Left lung (tissue), 10 donors: ENCODE data around the gene SPINT3. TPM values are rescaled to one million over a fixed set of nuclear protein-coding genes. Genes with fewer than 3 reads are reported as not detected.

Source experiments
- ATAC-seq: fragments of 200-7000 bp; cut with Tn5 transposase; one replicate; pipeline ENCODE4 v1.9.1; 2020; ENCODE audit warnings: moderate library complexity
- DNase-seq, 4 donors: peaks; one replicate each; pipeline ENCODE4 v3.0.0-alpha.2; 2013 to 2020
- H3K27ac ChIP-seq, 2 donors: fragments of 200-600 bp; sonication (generic) in 1 of 2; one replicate each; pipeline versions ENCODE4 v1.5.0 to v1.8.0; 2020 to 2021
- H3K27me3 ChIP-seq, 2 donors: fragments of 200-600 bp; sonication (generic) in 1 of 2; one replicate each; pipeline versions ENCODE4 v1.5.0 to v1.8.0; 2020 to 2021
- H3K36me3 ChIP-seq, 2 donors: fragments of 200-600 bp; sonication (generic) in 1 of 2; one replicate each; pipeline versions ENCODE4 v1.5.0 to v1.8.0; 2020 to 2021
- H3K4me1 ChIP-seq, 2 donors: fragments of 200-600 bp; one replicate each; pipeline ENCODE4 v1.8.0; 2021
- H3K4me3 ChIP-seq, 2 donors: fragments of 200-600 bp; sonication (generic) in 1 of 2; one replicate each; pipeline versions ENCODE4 v1.5.0 to v1.8.0; 2020 to 2021; ENCODE audit warnings: mild to moderate bottlenecking in 1 of 2
- H3K9me3 ChIP-seq, 2 donors: fragments of 200-600 bp; sonication (generic) in 1 of 2; one replicate each; pipeline versions ENCODE4 v1.5.0 to v1.8.0; 2020 to 2021
- intact Hi-C, 2 donors: fragments of 100-400 bp; cut with DNase I; formaldehyde crosslinking; loops; one replicate each; pipeline versions ENCODE4 v1.11.2 to v1.14.2; 2022
- polyA plus RNA-seq, 6 donors: library from polyadenylated mRNA; unstranded; fragments of 120-200 nt; gene quantifications; one replicate each; pipeline ENCODE4 v1.2.1, GENCODE V29; 2013; ENCODE audit not compliant: insufficient read length in 6 of 6
- total RNA-seq, 2 donors: library from RNA; stranded (reverse); fragmentation: NEBNext Ultra II Directional; extraction: Animal tissue kit (Norgen Biotek cat#: 25700); gene quantifications; one replicate each; pipeline ENCODE4 v1.2.1, GENCODE V29; 2021
- TF ChIP-seq, protein P1 (sequence below), 2 donors: fragments of 200-600 bp; sonication (generic) in 1 of 2; IDR thresholded peaks; one replicate each; pipeline versions ENCODE4 v1.5.0 to v1.8.0; 2021; ENCODE audit warnings: antibody characterized with exemption in 2 of 2
- donor health status: DM: no; HTN: yes; CAD: no.
- donor health status: DM: no; HTN: no; CAD: no.

The SPINT3 gene
- total and polyA plus RNA-seq, 8 donors, result not detected

DNA sequence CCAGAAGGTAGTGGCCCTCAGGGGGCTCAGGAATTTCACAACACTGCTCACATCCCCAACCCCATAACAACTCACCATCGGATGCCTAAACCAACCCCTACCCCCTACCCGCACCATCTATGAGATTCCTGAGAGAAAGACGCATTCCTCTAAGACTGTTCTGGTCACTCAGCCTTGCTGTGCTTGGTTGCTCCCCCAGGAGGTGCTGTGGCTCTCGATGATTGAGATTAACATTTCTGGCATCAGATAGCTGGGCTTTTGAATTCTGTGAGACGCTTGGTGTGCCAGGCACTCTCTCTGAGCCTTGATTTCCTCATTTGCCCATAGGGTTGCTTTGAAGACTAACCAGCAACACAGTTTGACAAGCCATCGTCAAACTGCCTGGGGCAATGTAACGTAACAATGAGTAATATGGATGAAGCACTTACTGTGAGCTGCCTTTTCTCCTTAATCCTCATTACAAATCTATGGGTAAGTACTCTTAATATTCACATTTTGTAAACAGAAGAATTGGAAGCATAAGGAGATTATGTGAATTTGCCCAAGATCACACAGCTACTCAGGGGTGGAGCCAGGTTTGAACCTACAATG is 22.9 kb upstream of the SPINT3 start:
- Histone ChIP-seq H3K9me3 (no peaks in the 10 kb centered on the region), H3K27me3 (peaks cover 0 to 57% of the 10 kb centered on the region in 2 donors), H3K4me3 (no peak overlapping the region), H3K4me1 (no peaks in the 10 kb centered on the region), H3K36me3 (no peaks in the 10 kb centered on the region), H3K27ac (no peak overlapping the region)
- DNase-seq (no peak), ATAC-seq (no peak)
- TF ChIP-seq, protein P1, sequence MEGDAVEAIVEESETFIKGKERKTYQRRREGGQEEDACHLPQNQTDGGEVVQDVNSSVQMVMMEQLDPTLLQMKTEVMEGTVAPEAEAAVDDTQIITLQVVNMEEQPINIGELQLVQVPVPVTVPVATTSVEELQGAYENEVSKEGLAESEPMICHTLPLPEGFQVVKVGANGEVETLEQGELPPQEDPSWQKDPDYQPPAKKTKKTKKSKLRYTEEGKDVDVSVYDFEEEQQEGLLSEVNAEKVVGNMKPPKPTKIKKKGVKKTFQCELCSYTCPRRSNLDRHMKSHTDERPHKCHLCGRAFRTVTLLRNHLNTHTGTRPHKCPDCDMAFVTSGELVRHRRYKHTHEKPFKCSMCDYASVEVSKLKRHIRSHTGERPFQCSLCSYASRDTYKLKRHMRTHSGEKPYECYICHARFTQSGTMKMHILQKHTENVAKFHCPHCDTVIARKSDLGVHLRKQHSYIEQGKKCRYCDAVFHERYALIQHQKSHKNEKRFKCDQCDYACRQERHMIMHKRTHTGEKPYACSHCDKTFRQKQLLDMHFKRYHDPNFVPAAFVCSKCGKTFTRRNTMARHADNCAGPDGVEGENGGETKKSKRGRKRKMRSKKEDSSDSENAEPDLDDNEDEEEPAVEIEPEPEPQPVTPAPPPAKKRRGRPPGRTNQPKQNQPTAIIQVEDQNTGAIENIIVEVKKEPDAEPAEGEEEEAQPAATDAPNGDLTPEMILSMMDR (IDR thresholded peaks at IDR 0.05), result no peak
- intact Hi-C loops, result no loop called here

DNA sequence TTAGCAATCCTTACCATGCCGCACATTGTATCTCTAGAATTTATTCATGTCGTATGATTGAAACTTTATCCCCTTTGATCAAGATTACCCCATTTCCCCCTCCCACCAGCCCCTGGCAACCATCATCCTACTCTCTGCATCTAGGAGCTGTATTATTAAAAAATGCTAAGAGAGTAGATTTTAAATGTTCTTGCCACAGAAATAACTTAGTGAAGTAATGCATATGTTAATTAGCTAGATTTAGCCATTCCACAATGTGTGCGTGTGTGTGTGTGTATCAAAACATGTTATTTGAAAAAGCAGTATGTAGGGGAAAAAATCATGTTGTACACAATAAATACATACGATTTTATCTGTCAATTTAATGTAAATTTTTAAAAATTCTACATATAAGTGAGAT is 11.9 kb upstream of the SPINT3 start:
- TF ChIP-seq, protein P1 (IDR thresholded peaks at IDR 0.05), result no peak
- Histone ChIP-seq H3K4me1 (no peaks in the 10 kb centered on the region), H3K36me3 (no peaks in the 10 kb centered on the region), H3K27me3 (peaks cover 0 to 50% of the 10 kb centered on the region in 2 donors), H3K4me3 (no peak overlapping the region), H3K9me3 (no peaks in the 10 kb centered on the region), H3K27ac (no peak overlapping the region)
- ATAC-seq, result no peak
- intact Hi-C loops, result no loop called here
- DNase-seq, result no peak

DNA sequence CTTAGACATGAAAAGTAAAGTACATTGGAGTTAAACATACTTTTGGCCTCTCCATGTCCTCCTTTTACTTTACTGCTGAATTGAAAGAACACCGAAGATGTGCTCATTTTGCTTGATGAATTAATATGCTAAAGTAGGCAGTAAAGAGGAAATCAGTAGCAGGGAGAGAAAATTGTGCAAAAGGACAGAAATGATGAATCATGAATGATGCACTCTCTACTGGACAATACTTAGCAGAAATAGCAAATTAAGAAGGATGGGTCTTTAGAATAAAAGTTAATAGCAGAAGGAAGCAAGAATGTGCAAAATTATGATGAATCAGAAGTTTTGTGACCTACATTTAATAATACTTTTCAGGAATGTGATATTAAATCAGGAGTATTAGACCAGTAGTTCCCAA is 8.4 kb upstream of the SPINT3 start:
- Histone ChIP-seq H3K9me3 (no peaks in the 10 kb centered on the region), H3K4me3 (no peak overlapping the region), H3K4me1 (no peaks in the 10 kb centered on the region), H3K27me3 (peaks cover 0 to 34% of the 10 kb centered on the region in 2 donors), H3K36me3 (no peaks in the 10 kb centered on the region), H3K27ac (no peak overlapping the region)
- intact Hi-C loops, result no loop called here
- ATAC-seq (no peak), DNase-seq (no peak)
- TF ChIP-seq, protein P1 (IDR thresholded peaks at IDR 0.05), result no peak

DNA sequence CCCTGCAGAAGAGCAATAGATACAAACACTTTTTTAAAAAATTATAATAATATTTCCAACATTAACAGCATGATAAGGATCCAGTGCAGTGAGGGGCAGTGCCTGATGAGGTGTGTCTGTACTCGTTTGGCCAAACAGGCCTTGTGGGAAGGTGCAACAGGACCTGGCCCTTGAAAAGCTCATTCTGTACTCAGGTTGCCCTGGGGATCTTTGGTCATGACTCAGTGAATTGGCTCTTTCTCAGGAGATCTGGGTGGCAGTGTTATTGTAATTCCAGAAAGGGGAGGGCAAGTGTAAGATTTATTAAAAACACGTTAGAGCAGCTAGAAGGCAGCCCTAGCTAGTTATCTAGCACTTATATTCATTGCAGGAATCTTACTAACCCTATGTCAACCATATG is 2.9 kb upstream of the SPINT3 start:
- H3K36me3 ChIP-seq, result no peaks in the 10 kb centered on the region
- H3K4me1 ChIP-seq, result no peaks in the 10 kb centered on the region
- ATAC-seq (peak; percentile 97), DNase-seq (peak in 1 of 4 donors; percentile 43)
- H3K4me3 ChIP-seq, result no peak overlapping the region
- peaks cover 0 to 9% of the 10 kb centered on the region in 2 donors for H3K27me3 ChIP-seq
- intact Hi-C loops, result no loop called here
- TF ChIP-seq, protein P1 (IDR thresholded peaks at IDR 0.05), result no peak
- H3K9me3 ChIP-seq, result no peaks in the 10 kb centered on the region
- no peak overlapping the region for H3K27ac ChIP-seq

DNA sequence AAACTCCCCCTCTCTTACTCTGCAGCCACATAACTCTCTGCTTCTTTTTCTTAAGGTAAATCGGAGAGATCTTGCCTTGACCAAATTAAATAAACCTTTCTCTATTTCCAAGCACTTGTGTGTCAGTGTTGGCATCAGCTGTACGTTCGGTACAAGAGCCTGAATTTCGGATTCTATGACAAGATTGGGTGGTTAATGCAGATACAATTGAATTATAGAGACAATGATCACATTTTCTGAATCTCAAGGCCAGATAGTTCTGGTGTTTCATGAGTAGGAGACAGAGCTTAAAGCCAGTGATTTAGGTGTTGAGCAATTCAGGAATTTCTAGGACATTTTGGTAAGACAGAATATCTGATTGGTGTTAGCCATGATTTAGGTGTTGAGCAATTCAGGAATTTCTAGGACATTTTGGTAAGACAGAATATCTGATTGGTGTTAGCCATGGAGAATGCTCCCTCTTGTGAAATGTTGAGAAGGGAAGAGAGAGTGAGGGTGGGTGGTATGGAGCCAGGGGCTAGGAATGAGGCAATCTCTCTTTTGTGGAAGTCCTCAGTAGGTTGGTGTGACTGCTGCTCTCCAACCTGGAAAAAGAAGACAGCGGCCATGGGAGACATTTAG is 5.1 kb downstream of the SPINT3 start:
- no peaks in the 10 kb centered on the region for H3K4me1 ChIP-seq
- ATAC-seq, result no peak
- TF ChIP-seq, protein P1 (IDR thresholded peaks at IDR 0.05), result no peak
- intact Hi-C loops, result no loop called here
- no peaks in the 10 kb centered on the region for H3K36me3 ChIP-seq
- no peak overlapping the region for H3K4me3 ChIP-seq
- no peak overlapping the region for H3K27ac ChIP-seq
- no peaks in the 10 kb centered on the region for H3K9me3 ChIP-seq
- DNase-seq, result no peak
- peaks cover 0 to 7% of the 10 kb centered on the region in 2 donors for H3K27me3 ChIP-seq
